Trophoblast cell (in vitro differentiated cells and primary cell): ENCODE data around the gene IL1RAPL1.

Source experiments
- DNase-seq, 2 donors: peaks; one replicate each; pipeline ENCODE4 v3.0.0-alpha.2; 2016
- H2AFZ ChIP-seq: 2 replicates; pipeline ENCODE4 v1.6.1; 2013; ENCODE audit warnings: low read length, moderate library complexity, mild to moderate bottlenecking; ENCODE audit not compliant: insufficient read depth, poor library complexity
- H2AK5ac ChIP-seq: 2 replicates; pipeline ENCODE4 v1.6.1; 2013; ENCODE audit warnings: mild to moderate bottlenecking, low read length
- H2BK120ac ChIP-seq: 2 replicates; pipeline ENCODE4 v1.6.1; 2013; ENCODE audit warnings: low read length, mild to moderate bottlenecking, moderate library complexity; ENCODE audit not compliant: insufficient read depth, poor library complexity
- H2BK12ac ChIP-seq: 2 replicates; pipeline ENCODE4 v1.6.1; 2013; ENCODE audit warnings: mild to moderate bottlenecking, low read length, moderate library complexity
- H2BK5ac ChIP-seq: 2 replicates; pipeline ENCODE4 v1.6.1; 2013; ENCODE audit warnings: low read length, low read depth, moderate library complexity, mild to moderate bottlenecking; ENCODE audit not compliant: poor library complexity
- H3K14ac ChIP-seq: 2 replicates; pipeline ENCODE4 v1.6.1; 2013; ENCODE audit warnings: mild to moderate bottlenecking, low read length
- H3K18ac ChIP-seq: 2 replicates; pipeline ENCODE4 v1.6.1; 2013; ENCODE audit warnings: mild to moderate bottlenecking, low read length
- H3K23ac ChIP-seq: 2 replicates; pipeline ENCODE4 v1.6.1; 2013; ENCODE audit warnings: low read length
- H3K27ac ChIP-seq: 2 replicates; pipeline ENCODE4 v1.5.1; 2013; ENCODE audit warnings: low read depth, mild to moderate bottlenecking, inconsistent platforms, low read length, moderate library complexity
- H3K27me3 ChIP-seq: 2 replicates; pipeline ENCODE4 v1.6.1; 2013; ENCODE audit warnings: inconsistent platforms, mild to moderate bottlenecking, low read length, moderate library complexity; ENCODE audit not compliant: insufficient read depth
- H3K36me3 ChIP-seq, 2 experiments: 1 replicate in 1 of 2; 2 replicates in 1 of 2; pipeline ENCODE4 v1.6.1; 2013; ENCODE audit warnings: low read length in 2 of 2, mild to moderate bottlenecking in 2 of 2, moderate library complexity in 1 of 2; ENCODE audit not compliant: insufficient read depth in 2 of 2, control insufficient read depth in 1 of 2
- H3K4ac ChIP-seq: 2 replicates; pipeline ENCODE4 v1.6.1; 2013; ENCODE audit warnings: low read depth, mild to moderate bottlenecking, low read length, moderate library complexity
- H3K4me1 ChIP-seq, 2 experiments: 1 replicate in 1 of 2; 2 replicates in 1 of 2; pipeline ENCODE4 v1.6.1; 2013; ENCODE audit warnings: low read length in 2 of 2, mild to moderate bottlenecking in 2 of 2, moderate library complexity in 1 of 2; ENCODE audit not compliant: insufficient read depth in 2 of 2, control insufficient read depth in 1 of 2
- H3K4me2 ChIP-seq: 2 replicates; pipeline ENCODE4 v1.6.1; 2013; ENCODE audit warnings: inconsistent platforms, mild to moderate bottlenecking, low read length, moderate library complexity
- H3K4me3 ChIP-seq: 2 replicates; pipeline ENCODE4 v1.5.1; 2013; ENCODE audit warnings: mild to moderate bottlenecking, low read depth, low read length, inconsistent platforms
- H3K79me1 ChIP-seq: one replicate; pipeline ENCODE4 v1.6.1; 2013; ENCODE audit warnings: low read length
- H3K79me2 ChIP-seq: 2 replicates; pipeline ENCODE4 v1.6.1; 2013; ENCODE audit warnings: low read length, mild to moderate bottlenecking; ENCODE audit not compliant: control insufficient read depth, insufficient read depth, poor library complexity
- H3K9ac ChIP-seq: 2 replicates; pipeline ENCODE4 v1.6.1; 2013; ENCODE audit warnings: mild to moderate bottlenecking, low read length
- H3K9me3 ChIP-seq: 2 replicates; pipeline ENCODE4 v1.6.1; 2013; ENCODE audit warnings: low read depth, mild to moderate bottlenecking, control low read depth, inconsistent platforms, low read length; ENCODE audit not compliant: insufficient read depth
- H4K12ac ChIP-seq: 2 replicates; pipeline ENCODE4 v1.6.1; 2013; ENCODE audit warnings: low read depth, mild to moderate bottlenecking, low read length, moderate library complexity
- H4K8ac ChIP-seq: 2 replicates; pipeline ENCODE4 v1.6.1; 2013; ENCODE audit warnings: low read depth, mild to moderate bottlenecking, low read length, moderate library complexity
- H4K91ac ChIP-seq: one replicate; pipeline ENCODE4 v1.6.1; 2013; ENCODE audit warnings: low read depth, mild to moderate bottlenecking, low read length, moderate library complexity
- WGBS: extraction: QIAGEN DNeasy Blood & Tissue Kit; methylation state at CpG from one replicate; pipeline ENCODE4 v1.1.7; 2013; ENCODE audit warnings: missing lambda C conversion rate; ENCODE audit not compliant: insufficient read length, insufficient coverage; ENCODE audit errors: extremely low coverage; 5-methylcytosine and 5-hydroxymethylcytosine counted together

The IL1RAPL1 gene

DNA sequence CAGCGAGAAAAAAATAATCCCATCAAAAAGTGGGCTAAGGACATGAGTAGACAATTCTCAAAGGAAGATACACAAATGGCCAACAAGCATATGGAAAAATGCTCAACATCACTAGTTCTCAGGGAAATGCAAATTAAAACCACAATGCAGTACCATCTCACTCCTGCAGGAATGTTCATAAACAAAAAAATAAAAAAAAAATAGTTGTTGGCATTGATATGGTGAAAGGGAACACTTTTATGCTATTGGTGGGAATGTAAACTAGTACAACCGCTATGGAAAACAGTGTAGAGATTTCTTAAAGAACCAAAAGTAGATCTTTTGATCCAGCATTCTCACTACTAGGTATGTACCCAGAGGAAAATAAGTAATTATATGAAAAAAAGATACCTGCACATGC is 1119.8 kb downstream of the IL1RAPL1 start:
- Histone ChIP-seq H3K36me3 (no peaks in the 10 kb centered on the region), H2BK5ac (no peak overlapping the region), H4K8ac (no peak overlapping the region), H3K4me3 (no peak overlapping the region), H3K4me1 (no peaks in the 10 kb centered on the region), H3K9ac (no peak overlapping the region), H3K4me2 (no peak overlapping the region), H3K27ac (no peak overlapping the region), H2BK12ac (no peak overlapping the region), H3K9me3 (no peaks in the 10 kb centered on the region), H2AFZ (no peak overlapping the region), H2AK5ac (no peak overlapping the region), H4K12ac (no peak overlapping the region), H3K18ac (no peak overlapping the region), H3K4ac (no peak overlapping the region), H3K79me2 (no peaks in the 10 kb centered on the region), H4K91ac (no peak overlapping the region), H3K14ac (no peak overlapping the region), H2BK120ac (no peak overlapping the region), H3K27me3 (no peaks in the 10 kb centered on the region), H3K79me1 (no peaks in the 10 kb centered on the region), H3K23ac (no peak overlapping the region)
- no CpG with 5 or more reads among the region's 2 CpGs for WGBS
- no peak for DNase-seq

DNA sequence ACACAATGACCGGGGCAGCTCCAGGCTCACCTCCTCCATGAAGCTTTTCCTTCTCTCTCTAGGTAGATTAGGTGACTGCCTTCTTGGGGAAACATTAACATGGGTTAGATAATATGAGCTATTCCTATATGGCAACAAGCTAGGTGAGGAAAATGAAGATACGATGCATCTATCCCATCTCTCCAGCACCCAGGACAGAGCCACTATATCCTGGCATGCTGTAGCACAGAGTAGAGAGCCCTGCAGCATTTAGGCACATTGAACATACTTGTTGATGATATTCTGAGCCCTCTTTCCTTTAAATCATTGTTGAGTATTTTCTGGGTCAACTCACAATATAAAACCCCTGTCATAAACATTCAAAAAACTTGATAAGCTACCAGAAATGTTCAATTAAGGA is 1133.9 kb downstream of the IL1RAPL1 start:
- Histone ChIP-seq H3K23ac (no peak overlapping the region), H2BK5ac (no peak overlapping the region), H2AFZ (no peak overlapping the region), H4K8ac (no peak overlapping the region), H2BK120ac (no peak overlapping the region), H3K36me3 (no peaks in the 10 kb centered on the region), H3K79me1 (no peaks in the 10 kb centered on the region), H4K12ac (no peak overlapping the region), H3K27ac (no peak overlapping the region), H3K9ac (no peak overlapping the region), H3K4ac (no peak overlapping the region), H3K27me3 (no peaks in the 10 kb centered on the region), H3K14ac (no peak overlapping the region), H3K79me2 (no peaks in the 10 kb centered on the region), H3K18ac (no peak overlapping the region), H3K4me2 (no peak overlapping the region), H3K4me3 (no peak overlapping the region), H3K4me1 (no peaks in the 10 kb centered on the region), H2AK5ac (no peak overlapping the region), H4K91ac (no peak overlapping the region), H3K9me3 (no peaks in the 10 kb centered on the region), H2BK12ac (no peak overlapping the region)
- no peak for DNase-seq
- no CpG with 5 or more reads among the region's 2 CpGs for WGBS

DNA sequence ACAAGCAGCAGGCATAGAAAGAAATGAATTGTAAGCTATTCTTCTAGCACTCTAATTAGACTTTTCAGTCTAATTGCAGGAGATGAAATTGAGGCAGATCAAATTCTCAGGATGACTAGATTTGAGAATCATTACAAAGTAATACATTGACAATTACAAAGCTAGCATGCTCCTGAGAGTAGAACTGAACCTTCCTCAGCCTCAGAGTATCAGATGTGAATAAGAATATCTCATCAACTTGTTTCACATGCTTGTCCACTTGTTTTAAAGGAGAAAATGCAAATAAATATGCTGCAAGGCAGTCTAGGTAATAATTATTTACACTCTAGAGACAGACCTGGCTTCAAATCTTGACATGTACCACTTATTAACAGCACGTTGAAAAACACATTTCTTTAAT is 1137.1 kb downstream of the IL1RAPL1 start:
- H3K9me3 ChIP-seq, result no peaks in the 10 kb centered on the region
- no peak overlapping the region for H2BK5ac ChIP-seq
- no peak overlapping the region for H3K4ac ChIP-seq
- no peak overlapping the region for H3K9ac ChIP-seq
- no peak overlapping the region for H4K12ac ChIP-seq
- H3K36me3 ChIP-seq, result no peaks in the 10 kb centered on the region
- H2AK5ac ChIP-seq, result no peak overlapping the region
- no peak overlapping the region for H3K18ac ChIP-seq
- H3K4me1 ChIP-seq, result no peaks in the 10 kb centered on the region
- no peak overlapping the region for H3K4me2 ChIP-seq
- no peak overlapping the region for H3K4me3 ChIP-seq
- DNase-seq, result no peak
- H3K79me2 ChIP-seq, result no peaks in the 10 kb centered on the region
- H4K91ac ChIP-seq, result no peak overlapping the region
- no peak overlapping the region for H2AFZ ChIP-seq
- no peak overlapping the region for H3K23ac ChIP-seq
- no peaks in the 10 kb centered on the region for H3K27me3 ChIP-seq
- no CpG with 5 or more reads among the region's 1 CpG for WGBS
- H4K8ac ChIP-seq, result no peak overlapping the region
- no peaks in the 10 kb centered on the region for H3K79me1 ChIP-seq
- H2BK120ac ChIP-seq, result no peak overlapping the region
- no peak overlapping the region for H3K27ac ChIP-seq
- no peak overlapping the region for H2BK12ac ChIP-seq
- H3K14ac ChIP-seq, result no peak overlapping the region

DNA sequence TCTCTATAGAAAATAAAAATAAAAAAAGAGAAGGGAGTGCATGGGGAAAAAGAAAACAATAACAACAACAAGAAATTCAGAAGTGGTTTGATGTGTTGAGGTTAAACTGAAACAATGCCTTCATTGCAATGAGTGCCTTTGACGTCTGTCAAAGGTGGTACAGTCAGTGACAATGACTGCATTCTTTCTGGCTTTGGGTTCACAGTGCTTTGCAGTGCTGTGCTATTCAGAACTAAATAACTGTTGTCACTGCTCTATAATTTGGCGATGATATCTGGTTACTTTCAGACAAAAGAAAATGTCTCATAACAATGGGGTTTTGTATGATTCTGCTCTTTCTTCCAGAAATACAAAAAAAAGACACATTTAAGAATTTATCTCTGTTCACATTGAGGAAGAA is 1139.6 kb downstream of the IL1RAPL1 start:
- WGBS, result no CpG with 5 or more reads among the region's 2 CpGs
- no peaks in the 10 kb centered on the region for H3K9me3 ChIP-seq
- DNase-seq, result no peak
- no peak overlapping the region for H3K4me3 ChIP-seq
- H4K8ac ChIP-seq, result no peak overlapping the region
- H2BK5ac ChIP-seq, result no peak overlapping the region
- no peak overlapping the region for H2AFZ ChIP-seq
- H3K27me3 ChIP-seq, result no peaks in the 10 kb centered on the region
- H3K79me2 ChIP-seq, result no peaks in the 10 kb centered on the region
- H2AK5ac ChIP-seq, result no peak overlapping the region
- no peak overlapping the region for H3K27ac ChIP-seq
- no peak overlapping the region for H2BK120ac ChIP-seq
- no peaks in the 10 kb centered on the region for H3K79me1 ChIP-seq
- no peak overlapping the region for H3K9ac ChIP-seq
- no peak overlapping the region for H4K12ac ChIP-seq
- no peak overlapping the region for H2BK12ac ChIP-seq
- H3K4ac ChIP-seq, result no peak overlapping the region
- no peaks in the 10 kb centered on the region for H3K36me3 ChIP-seq
- H4K91ac ChIP-seq, result no peak overlapping the region
- H3K4me1 ChIP-seq, result no peaks in the 10 kb centered on the region
- H3K23ac ChIP-seq, result no peak overlapping the region
- no peak overlapping the region for H3K14ac ChIP-seq
- H3K4me2 ChIP-seq, result no peak overlapping the region
- H3K18ac ChIP-seq, result no peak overlapping the region
